Kidney (tissue), 22 donors: ENCODE measurements around the gene S100A5. TPM values are rescaled to one million over a fixed set of nuclear protein-coding genes. Genes with fewer than 3 reads are reported as not detected.
"Not testable (repeated sequence)": the region's sequence is repeated elsewhere in the genome, so short reads cannot be mapped to it uniquely, and the experiment has no call there.

Experiments
- DNase-seq, 5 donors: peaks; one replicate each; pipeline ENCODE4 v3.0.0-alpha.2; 2013 to 2020
- FAIRE-seq: peaks from 2 replicates; lab custom pipeline; 2012; peaks lifted over from hg19 to GRCh38; lab: Jason Lieb, UNC
- H3K27ac ChIP-seq, 2 donors: one replicate each; pipeline ENCODE4 v1.7.0; 2013; ENCODE audit warnings: low read depth in 2 of 2, low read length in 2 of 2, inconsistent platforms in 1 of 2
- H3K27me3 ChIP-seq: one replicate; pipeline ENCODE4 v1.7.1; 2013; ENCODE audit warnings: low read length, inconsistent platforms; ENCODE audit not compliant: control insufficient read depth, insufficient read depth
- H3K36me3 ChIP-seq, 3 donors: one replicate each; pipeline versions ENCODE4 v1.7.0 to v1.7.1; 2013; ENCODE audit warnings: low read length in 3 of 3, control low read depth in 1 of 3, inconsistent platforms in 1 of 3; ENCODE audit not compliant: insufficient read depth in 3 of 3, control insufficient read depth in 2 of 3
- H3K4me1 ChIP-seq, 3 donors: one replicate each; pipeline versions ENCODE4 v1.7.0 to v1.7.1; 2013; ENCODE audit warnings: low read length in 3 of 3, inconsistent platforms in 1 of 3, low read depth in 1 of 3; ENCODE audit not compliant: control insufficient read depth in 2 of 3, insufficient read depth in 2 of 3
- H3K4me3 ChIP-seq, 3 donors: one replicate each; pipeline versions ENCODE4 v1.7.0 to v1.8.1; 2013; ENCODE audit warnings: low read length in 3 of 3, control low read depth in 1 of 3, inconsistent platforms in 1 of 3
- H3K9ac ChIP-seq, 3 donors: one replicate each; pipeline versions ENCODE4 v1.7.0 to v1.7.1; 2013; ENCODE audit warnings: low read length in 3 of 3, control low read depth in 1 of 3, inconsistent platforms in 1 of 3
- H3K9me3 ChIP-seq, 3 donors: one replicate each; pipeline versions ENCODE4 v1.7.0 to v1.7.1; 2013; ENCODE audit warnings: low read length in 3 of 3, control low read depth in 1 of 3, inconsistent platforms in 1 of 3; ENCODE audit not compliant: control insufficient read depth in 2 of 3, insufficient read depth in 1 of 3
- intact Hi-C: fragments of 100-400 bp; cut with DNase I; formaldehyde crosslinking; loops from one replicate; pipeline ENCODE4 v1.11.1; 2022
- long read RNA-seq, 10 donors: library from polyadenylated mRNA in 1 of 10; unstranded in 1 of 10; transcript quantifications; one replicate each; pipeline ENCODE4 v2.0.0 and lab custom pipeline, GENCODE V29; 2021 to 2026
- polyA plus RNA-seq: library from polyadenylated mRNA; stranded (reverse); fragments of 350-450 nt; fragmentation: Illumina TruSeq; extraction: RNeasy Lipid Tissue Mini Kit (QIAGEN cat#74804); gene quantifications from one replicate; pipeline ENCODE4 v1.2.3, GENCODE V29; 2014; ENCODE audit warnings: low read depth, low replicate concordance; ENCODE audit not compliant: insufficient read depth
- total RNA-seq: library from RNA; stranded (reverse); fragmentation: NEBNext Ultra II Directional; extraction: Animal tissue kit (Norgen Biotek cat#: 25700); gene quantifications from one replicate; pipeline ENCODE4 v1.2.1, GENCODE V29; 2021
- TF ChIP-seq, protein P1 (sequence below): IDR thresholded peaks from 3 replicates; pipeline ENCODE4 v1.5.1; 2012; ENCODE audit warnings: mild to moderate bottlenecking, moderate library complexity, borderline replicate concordance; ENCODE audit not compliant: insufficient read depth; ENCODE audit errors: extremely low read depth
- donor health status: control.
- donor health status: control.
- donor health status: control.
- donor health status: control.
- donor health status: control.
- donor health status: DM: yes; HTN: yes; CAD: no.
- donor health status: Normal renal cell carcinoma (clear cell type).

The S100A5 gene, protein sequence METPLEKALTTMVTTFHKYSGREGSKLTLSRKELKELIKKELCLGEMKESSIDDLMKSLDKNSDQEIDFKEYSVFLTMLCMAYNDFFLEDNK
- total RNA-seq (0.91 TPM), polyA plus RNA-seq (1.9 TPM)
- long read RNA-seq, donor 1, partial matches to known transcripts = 0 of 1 reads
- long read RNA-seq, donor 1, other reads (novel, unspliced or antisense) = 0 of 1 reads
- long read RNA-seq, donor 2 = 0 reads
- long read RNA-seq, donor 3 = 0 reads
- long read RNA-seq, donor 4 = 0 reads
- long read RNA-seq, donor 5 = 0 reads
- long read RNA-seq, donor 6, partial matches to known transcripts = 0 of 1 reads
- long read RNA-seq, donor 6, other reads (novel, unspliced or antisense) = 0 of 1 reads
- long read RNA-seq, donor 7 = 0 reads
- long read RNA-seq, donor 8 = 0 reads
- long read RNA-seq, donor 9 = 0 reads
- long read RNA-seq, donor 10 = 0 reads

DNA sequence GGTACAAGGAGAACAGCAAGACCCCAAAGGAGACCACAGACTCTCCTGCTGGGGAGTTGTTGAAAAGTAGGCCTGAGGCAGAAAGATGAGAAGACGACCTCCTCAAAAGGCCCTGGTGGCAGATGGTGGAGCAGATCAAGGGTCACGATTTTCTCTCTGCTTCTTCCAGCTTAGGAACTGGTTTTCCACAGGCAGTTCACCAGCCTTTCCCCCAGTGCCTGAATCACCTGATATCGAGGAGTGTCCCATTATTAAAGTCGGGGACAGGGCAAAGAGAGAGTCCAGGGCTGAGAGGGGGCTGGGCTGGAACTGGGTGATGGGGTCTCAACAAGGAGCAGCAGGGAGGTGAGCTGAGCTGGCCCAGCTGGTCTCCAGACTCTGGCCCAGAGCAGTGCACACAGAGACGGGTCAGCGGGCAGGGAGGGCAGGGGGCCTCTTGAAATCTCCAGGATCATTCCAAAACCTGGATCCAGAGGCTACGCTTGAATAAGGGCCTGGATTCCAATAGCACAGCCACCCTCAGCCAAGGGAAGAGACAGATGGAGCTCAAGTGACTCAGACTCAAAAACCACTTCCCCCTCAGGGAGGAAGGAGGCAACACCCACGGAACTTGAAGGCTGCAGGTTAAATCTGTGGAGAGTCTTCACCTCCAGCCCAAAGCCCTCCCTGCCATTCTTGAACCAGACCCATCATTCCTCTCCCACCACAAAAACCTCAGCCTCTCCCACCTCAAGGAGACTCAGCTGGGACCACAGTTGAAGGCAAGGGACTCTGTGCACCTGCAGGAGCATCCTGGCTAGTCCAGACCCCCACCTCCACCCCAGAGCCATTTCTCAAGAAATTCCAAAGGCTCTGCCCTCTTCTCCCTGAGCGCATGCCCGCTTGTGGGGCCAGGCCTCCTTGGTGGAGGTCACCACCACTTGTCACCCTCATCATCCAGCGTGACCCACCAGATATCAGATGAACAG, at the start of gene S100A5:
Gene S100A5 (minus strand): TSS at position 541 of the 968 bp plus-strand sequence. CDS start 743 bp downstream, outside the sequence.
- peak within 1 kb of the TSS; percentile 59 to 72 for H3K27ac ChIP-seq
- H3K27me3 ChIP-seq = no peaks in the 10 kb centered on the region
- no peak within 1 kb of the TSS for H3K4me3 ChIP-seq
- TF ChIP-seq, protein P1, sequence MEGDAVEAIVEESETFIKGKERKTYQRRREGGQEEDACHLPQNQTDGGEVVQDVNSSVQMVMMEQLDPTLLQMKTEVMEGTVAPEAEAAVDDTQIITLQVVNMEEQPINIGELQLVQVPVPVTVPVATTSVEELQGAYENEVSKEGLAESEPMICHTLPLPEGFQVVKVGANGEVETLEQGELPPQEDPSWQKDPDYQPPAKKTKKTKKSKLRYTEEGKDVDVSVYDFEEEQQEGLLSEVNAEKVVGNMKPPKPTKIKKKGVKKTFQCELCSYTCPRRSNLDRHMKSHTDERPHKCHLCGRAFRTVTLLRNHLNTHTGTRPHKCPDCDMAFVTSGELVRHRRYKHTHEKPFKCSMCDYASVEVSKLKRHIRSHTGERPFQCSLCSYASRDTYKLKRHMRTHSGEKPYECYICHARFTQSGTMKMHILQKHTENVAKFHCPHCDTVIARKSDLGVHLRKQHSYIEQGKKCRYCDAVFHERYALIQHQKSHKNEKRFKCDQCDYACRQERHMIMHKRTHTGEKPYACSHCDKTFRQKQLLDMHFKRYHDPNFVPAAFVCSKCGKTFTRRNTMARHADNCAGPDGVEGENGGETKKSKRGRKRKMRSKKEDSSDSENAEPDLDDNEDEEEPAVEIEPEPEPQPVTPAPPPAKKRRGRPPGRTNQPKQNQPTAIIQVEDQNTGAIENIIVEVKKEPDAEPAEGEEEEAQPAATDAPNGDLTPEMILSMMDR = no peak
- intact Hi-C loops = no loop called here
- DNase-seq = peak in 4 of 5 donors; percentile 61 to 78 (median 72)
- peak within 1 kb of the TSS in 1 of 3 donors; percentile 47 for H3K9ac ChIP-seq
- H3K9me3 ChIP-seq = no peaks in the 10 kb centered on the region
- peaks cover 5 to 38% (median 17%) of the 10 kb centered on the region in 3 donors for H3K4me1 ChIP-seq
- no peak for FAIRE-seq
- no peaks in the 10 kb centered on the region for H3K36me3 ChIP-seq

DNA sequence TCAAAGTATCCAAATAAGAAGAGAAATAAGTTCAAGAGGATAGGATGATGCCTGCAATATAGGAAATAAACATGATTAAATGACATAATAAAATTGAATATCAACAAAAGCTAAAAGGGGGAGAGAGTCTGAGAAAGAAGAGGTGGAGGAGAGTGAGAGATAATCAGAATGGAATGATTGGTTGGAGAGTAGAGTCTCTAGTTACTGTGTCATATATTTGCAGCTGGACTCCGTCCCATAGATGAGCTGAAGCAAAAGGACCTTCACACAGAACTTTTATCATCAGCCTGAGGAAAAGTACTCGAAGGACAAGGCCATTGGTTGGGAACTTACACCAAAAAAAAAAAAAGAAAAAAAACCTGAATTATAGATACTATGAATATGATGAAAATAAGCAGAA, 47.7 kb upstream of the S100A5 start:
- FAIRE-seq (no peak), DNase-seq (no peak)
- intact Hi-C loops = no loop called here
- Histone ChIP-seq H3K4me3 (no peak overlapping the region), H3K36me3 (no peaks in the 10 kb centered on the region), H3K27ac (no peak overlapping the region), H3K27me3 (no peaks in the 10 kb centered on the region), H3K9me3 (no peaks in the 10 kb centered on the region), H3K9ac (no peak overlapping the region), H3K4me1 (no peaks in the 10 kb centered on the region)
- TF ChIP-seq, protein P1 = no peak

DNA sequence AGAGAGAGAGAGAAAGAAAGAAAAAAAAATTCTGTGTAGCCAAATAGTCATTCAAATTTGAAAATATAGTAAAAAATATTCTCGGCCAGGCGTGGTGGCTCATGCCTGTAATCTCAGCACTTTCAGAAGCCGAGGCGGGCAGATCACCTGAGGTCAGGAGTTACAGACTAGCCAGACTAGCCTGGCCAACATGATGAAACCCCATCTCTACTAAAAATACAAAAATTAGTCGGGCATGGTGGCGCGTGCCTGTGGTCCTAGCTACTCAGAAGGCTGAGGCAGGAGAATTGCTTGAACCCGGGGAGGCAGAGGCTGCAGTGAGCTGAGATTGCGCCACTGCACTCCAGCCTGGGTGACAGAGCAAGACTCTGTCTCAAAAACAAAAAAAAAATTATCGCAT, 47.3 kb upstream of the S100A5 start:
- H3K36me3 ChIP-seq, H3K9ac ChIP-seq, H3K4me1 ChIP-seq, H3K27ac ChIP-seq, FAIRE-seq, H3K9me3 ChIP-seq, intact Hi-C loops, H3K4me3 ChIP-seq, H3K27me3 ChIP-seq: not testable (repeated sequence)
- DNase-seq = peak in 1 of 5 donors; percentile 12

DNA sequence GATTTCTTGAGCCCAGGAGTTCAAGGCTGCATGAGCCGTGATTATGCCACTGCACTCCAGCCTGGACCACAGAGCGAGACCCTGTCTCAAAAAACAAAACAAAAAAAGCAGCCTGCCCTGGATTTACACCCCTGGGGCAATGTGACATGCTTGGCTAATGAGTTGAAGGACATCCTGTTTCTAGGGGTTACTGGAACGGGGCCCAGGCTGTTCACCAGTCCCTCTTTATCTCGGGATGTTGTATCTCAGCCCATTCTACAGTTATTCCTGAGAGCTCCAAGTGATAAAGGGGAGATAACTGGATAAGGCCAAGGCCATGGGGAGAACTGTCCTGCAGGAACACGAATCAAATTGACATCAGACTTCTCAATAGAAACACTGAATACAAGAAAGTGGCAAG, 46.6 kb upstream of the S100A5 start:
- no peaks in the 10 kb centered on the region for H3K4me1 ChIP-seq
- FAIRE-seq (no peak), DNase-seq (peak in 1 of 5 donors; percentile 6)
- TF ChIP-seq, protein P1 = no peak
- intact Hi-C loops = no loop called here
- no peak overlapping the region for H3K9ac ChIP-seq
- H3K4me3 ChIP-seq = no peak overlapping the region
- no peaks in the 10 kb centered on the region for H3K36me3 ChIP-seq
- H3K27me3 ChIP-seq = no peaks in the 10 kb centered on the region
- no peaks in the 10 kb centered on the region for H3K9me3 ChIP-seq
- H3K27ac ChIP-seq = no peak overlapping the region
